WTC11 (cell line): ENCODE measurements around the gene CABLES1. TPM values are rescaled to one million over a fixed set of nuclear protein-coding genes. Genes with fewer than 3 reads are reported as not detected.
"Not testable (repeated sequence)": the region's sequence is repeated elsewhere in the genome, so short reads cannot be mapped to it uniquely, and the experiment has no call there.

Experiments
- ATAC-seq: fragments of 200-7000 bp; cut with Tn5 transposase; 2 replicates; pipeline ENCODE4 v1.10.0; 2021; ENCODE audit warnings: mild to moderate bottlenecking, moderate library complexity
- CTCF ChIA-PET: fragments of 300-600 bp; sonication (Branson Sonifier 250); formaldehyde crosslinking; loops from one replicate; lab custom pipeline; 2021; ENCODE audit warnings: antibody characterized with exemption; lab: Charles Lee
- POLR2A ChIA-PET: fragments of 350-600 bp; sonication (Branson Sonifier 250); formaldehyde crosslinking; loops from one replicate; lab custom pipeline; 2021; ENCODE audit warnings: antibody characterized with exemption; lab: Charles Lee
- DNase-seq: peaks from one replicate; pipeline ENCODE4 v3.0.0; 2021; ENCODE audit warnings: low spot score
- H3K27ac Mint-ChIP-seq: 2 replicates; pipeline ENCODE4 v1.8.0; 2021; ENCODE audit warnings: mixed read lengths
- H3K27me3 Mint-ChIP-seq: 2 replicates; pipeline ENCODE4 v1.8.0; 2021; ENCODE audit warnings: low read depth, mild to moderate bottlenecking, moderate library complexity, mixed read lengths
- H3K36me3 Mint-ChIP-seq: 2 replicates; pipeline ENCODE4 v1.8.0; 2021; ENCODE audit warnings: mixed read lengths
- H3K4me1 Mint-ChIP-seq: 2 replicates; pipeline ENCODE4 v1.8.0; 2022; ENCODE audit warnings: mixed read lengths
- H3K4me3 Mint-ChIP-seq: 2 replicates; pipeline ENCODE4 v1.8.0; 2021; ENCODE audit warnings: mild to moderate bottlenecking, moderate library complexity, mixed read lengths
- H3K9me3 Mint-ChIP-seq: 2 replicates; pipeline ENCODE4 v1.8.0; 2021; ENCODE audit warnings: mixed read lengths
- AR ChIP-seq: fragments of 250-450 bp; sonication (Bioruptor Pico); IDR thresholded peaks from 2 replicates; pipeline ENCODE4 v1.9.0; 2021; ENCODE audit warnings: mild to moderate bottlenecking
- ARID4B ChIP-seq: sonication (generic); formaldehyde crosslinking; IDR thresholded peaks from 2 replicates; pipeline ENCODE4 v1.8.0; 2023; ENCODE audit warnings: missing genetic modification reagents, mild to moderate bottlenecking, borderline replicate concordance
- CBFB ChIP-seq: sonication (generic); formaldehyde crosslinking; IDR thresholded peaks from 2 replicates; pipeline ENCODE4 v1.8.1; 2022; ENCODE audit warnings: mild to moderate bottlenecking, low read depth, missing genetic modification reagents
- E2F4 ChIP-seq: sonication (generic); formaldehyde crosslinking; IDR thresholded peaks from 2 replicates; pipeline ENCODE4 v1.8.1; 2022; ENCODE audit warnings: low read depth, mild to moderate bottlenecking, moderate library complexity, missing genetic modification reagents, borderline replicate concordance
- HMGA2 ChIP-seq: fragments of 250-450 bp; sonication (Bioruptor Pico); IDR thresholded peaks from 2 replicates; pipeline ENCODE4 v1.4.0; 2021; ENCODE audit warnings: mild to moderate bottlenecking, moderate library complexity
- IRF2 ChIP-seq: sonication (generic); formaldehyde crosslinking; IDR thresholded peaks from 2 replicates; pipeline ENCODE4 v1.8.0; 2022; ENCODE audit warnings: low read depth, missing genetic modification reagents, borderline replicate concordance
- JUN ChIP-seq: sonication (generic); formaldehyde crosslinking; IDR thresholded peaks from 2 replicates; pipeline ENCODE4 v1.8.0; 2023; ENCODE audit warnings: mild to moderate bottlenecking, missing genetic modification reagents
- SOX15 ChIP-seq: fragments of 250-450 bp; sonication (Bioruptor Pico); IDR thresholded peaks from 2 replicates; pipeline ENCODE4 v1.9.0; 2021; ENCODE audit warnings: mild to moderate bottlenecking
- STAT6 ChIP-seq: sonication (generic); formaldehyde crosslinking; conservative IDR thresholded peaks from 2 replicates; pipeline ENCODE4 v1.8.1; 2023; ENCODE audit warnings: mild to moderate bottlenecking, low read depth, missing genetic modification reagents, moderate library complexity
- TCF7 ChIP-seq: sonication (generic); formaldehyde crosslinking; IDR thresholded peaks from 2 replicates; pipeline ENCODE4 v1.8.0; 2022; ENCODE audit warnings: mild to moderate bottlenecking, low read depth, missing genetic modification reagents, moderate library complexity
- TP53 ChIP-seq: sonication (generic); formaldehyde crosslinking; IDR thresholded peaks from 2 replicates; pipeline ENCODE4 v1.8.1; 2023; ENCODE audit warnings: mild to moderate bottlenecking, missing genetic modification reagents
- USF1 ChIP-seq: sonication (generic); formaldehyde crosslinking; IDR thresholded peaks from 2 replicates; pipeline ENCODE4 v1.8.0; 2022; ENCODE audit warnings: mild to moderate bottlenecking, missing genetic modification reagents
- ZNF121 ChIP-seq: sonication (generic); formaldehyde crosslinking; IDR thresholded peaks from 2 replicates; pipeline ENCODE4 v1.8.0; 2023; ENCODE audit warnings: missing genetic modification reagents
- ZNF138 ChIP-seq: sonication (generic); formaldehyde crosslinking; conservative IDR thresholded peaks from 2 replicates; pipeline ENCODE4 v1.8.1; 2022; ENCODE audit warnings: mild to moderate bottlenecking, moderate library complexity, missing genetic modification reagents
- ZNF232 ChIP-seq: sonication (generic); formaldehyde crosslinking; IDR thresholded peaks from 2 replicates; pipeline ENCODE4 v1.8.0; 2022; ENCODE audit warnings: mild to moderate bottlenecking, missing genetic modification reagents
- ZNF416 ChIP-seq: fragments of 250-450 bp; sonication (Bioruptor Pico); IDR thresholded peaks from 2 replicates; pipeline ENCODE4 v1.9.0; 2021; ENCODE audit warnings: mild to moderate bottlenecking, inconsistent platforms
- total RNA-seq: library from RNA; stranded (reverse); gene quantifications from 3 replicates; pipeline ENCODE4 v1.2.3, GENCODE V29; 2021

Gene CABLES1
- total RNA-seq, 1 experiment from 2014 or later: 17.0 TPM

- no peak overlapping the region for H3K27ac Mint-ChIP-seq
- TF ChIP-seq USF1 (CRISPR knock-in tag): no peak
- TF ChIP-seq, all 79 proteins: peak for 0
- CTCF ChIA-PET: interaction anchor here (1.2 to 1.6 kb wide), 3 partner anchors 9 to 112 kb away, joined by 3 to 4 read pairs (median 3); no protein-coding TSS in a partner anchor
- no peak for ATAC-seq
- peaks cover 17% of the 10 kb centered on the region for H3K4me1 Mint-ChIP-seq
- no peak overlapping the region for H3K4me3 Mint-ChIP-seq
- POLR2A ChIA-PET: no interaction called here
- peaks cover 8% of the 10 kb centered on the region; the same call in 1 of the 2 replicates for H3K27me3 Mint-ChIP-seq
- H3K36me3 Mint-ChIP-seq: no peaks in the 10 kb centered on the region
- DNase-seq: no peak
- no peaks in the 10 kb centered on the region for H3K9me3 Mint-ChIP-seq
Observed at GRCh38 chr18:23095463-23095862, 39.8 kb upstream of the CABLES1 start.

- H3K9me3 Mint-ChIP-seq, H3K27ac Mint-ChIP-seq, ATAC-seq, POLR2A ChIA-PET, DNase-seq, H3K27me3 Mint-ChIP-seq, H3K4me3 Mint-ChIP-seq, H3K36me3 Mint-ChIP-seq: not testable (repeated sequence)
- CTCF ChIA-PET: interaction anchor here (1.3 kb wide), 1 partner anchor 111 kb away, joined by 3 read pairs; no protein-coding TSS in a partner anchor
- H3K4me1 Mint-ChIP-seq: peaks cover 17% of the 10 kb centered on the region
Observed at GRCh38 chr18:23097016-23097415, 38.3 kb upstream of the CABLES1 start.

- H3K9me3 Mint-ChIP-seq: no peaks in the 10 kb centered on the region
- no peaks in the 10 kb centered on the region for H3K36me3 Mint-ChIP-seq
- peaks cover 7% of the 10 kb centered on the region for H3K4me1 Mint-ChIP-seq
- no peak for DNase-seq
- ATAC-seq: no peak
- ChIA-PET POLR2A (interaction anchor here (1.1 kb wide), 1 partner anchor 19 kb away, joined by 4 read pairs; no protein-coding TSS in a partner anchor), CTCF (interaction anchor here (1.0 kb wide), 1 partner anchor 108 kb away, joined by 3 read pairs; no protein-coding TSS in a partner anchor)
- H3K4me3 Mint-ChIP-seq: no peak overlapping the region
- TF ChIP-seq TP53 (CRISPR knock-in tag) (no peak), ZNF232 (CRISPR knock-in tag) (no peak), IRF2 (no peak), TCF7 (CRISPR knock-in tag) (no peak)
- 0 out of 2 replicates have a peak, but pooled peaks cover 6% of the 10 kb centered on the region for H3K27me3 Mint-ChIP-seq
- no peak overlapping the region for H3K27ac Mint-ChIP-seq
Observed at GRCh38 chr18:23099621-23100020, 35.7 kb upstream of the CABLES1 start.

GRCh38 chr18:23101861-23102432 lies 33.3 kb upstream of the CABLES1 start:
- H3K9me3 Mint-ChIP-seq: no peaks in the 10 kb centered on the region
- DNase-seq: no peak
- peaks cover 9% of the 10 kb centered on the region; the same call in 1 of the 2 replicates for H3K4me1 Mint-ChIP-seq
- H3K27ac Mint-ChIP-seq: no peak overlapping the region
- CTCF ChIA-PET: no interaction called here
- no peak for ATAC-seq
- H3K4me3 Mint-ChIP-seq: no peak overlapping the region
- POLR2A ChIA-PET: no interaction called here
- H3K27me3 Mint-ChIP-seq: no peaks in the 10 kb centered on the region
- H3K36me3 Mint-ChIP-seq: no peaks in the 10 kb centered on the region
- TF ChIP-seq E2F4 (CRISPR knock-in tag): no peak
- TF ChIP-seq STAT6 (CRISPR knock-in tag): no peak
- TF ChIP-seq ZNF416: no peak
- no peak for TF ChIP-seq CBFB (CRISPR knock-in tag)
- TF ChIP-seq SOX15 (CRISPR knock-in tag): no peak
- TF ChIP-seq ZNF121: no peak
- TF ChIP-seq ZNF138 (CRISPR knock-in tag): no peak
- no peak for TF ChIP-seq JUN (CRISPR knock-in tag)
- TF ChIP-seq AR (CRISPR knock-in tag): no peak
- no peak for TF ChIP-seq ARID4B (CRISPR knock-in tag)
- TF ChIP-seq HMGA2 (CRISPR knock-in tag): no peak
